Melanocyte of skin (primary cell): ENCODE data around the gene RWDD2A. TPM values are rescaled to one million over a fixed set of nuclear protein-coding genes. Genes with fewer than 3 reads are reported as not detected.

ENCODE experiments used
- total RNA-seq, 2 donors: library from RNA; depleted of rRNA; stranded (reverse); fragments of >200 nt; gene quantifications; 2 replicates each; pipeline ENCODE4 v1.2.3, GENCODE V29; 2012

RWDD2A gene
- 1 to 10 TPM; 2.7 to 3.1 TPM for total RNA-seq

GRCh38 chr6:83192871-83193746 lies at the start of gene RWDD2A, which contains the start of gene PGM3:
Gene RWDD2A, plus strand, starts transcription at chr6:83193357. Its CDS starts 1,095 bp downstream, at chr6:83194452.
Gene PGM3, minus strand, starts transcription at chr6:83193265. Its CDS starts 2,253 bp downstream, at chr6:83191012.

Other genes starting within 250 kb of the RWDD2A start
- 1 to 10 TPM; 4.5 to 9.3 TPM for gene UBE3D, start 127.5 kb upstream of the RWDD2A start, total RNA-seq
- gene DOP1A, start 125.7 kb upstream of the RWDD2A start, total RNA-seq = 10 to 100 TPM; 26.0 to 32.0 TPM
- 10 to 100 TPM; 34.1 to 49.0 TPM for gene PGM3, start 92 bp upstream of the RWDD2A start, total RNA-seq
- 10 to 100 TPM in 1 of 2 donors, 1 to 10 TPM in 1; 7.2 to 19.0 TPM for gene ME1, start 237.7 kb downstream of the RWDD2A start, total RNA-seq